CD4-positive, alpha-beta T cell (primary cell): ENCODE data around the gene KLHL40. TPM values are rescaled to one million over a fixed set of nuclear protein-coding genes. Genes with fewer than 3 reads are reported as not detected.

Experiments used
- ATAC-seq: fragments of 200-7000 bp; cut with Tn5 transposase; one replicate; pipeline ENCODE4 v1.10.0; 2022; ENCODE audit warnings: mild to moderate bottlenecking; ENCODE audit not compliant: poor library complexity
- CTCF ChIA-PET: fragments of 350-600 bp; sonication (Branson Sonifier 250); formaldehyde crosslinking; loops from one replicate; lab custom pipeline; 2021; ENCODE audit warnings: antibody characterized with exemption, inconsistent platforms; lab: Charles Lee
- POLR2A ChIA-PET: fragments of 350-600 bp; sonication (Branson Sonifier 250); formaldehyde crosslinking; loops from one replicate; lab custom pipeline; 2021; ENCODE audit warnings: antibody characterized with exemption, inconsistent platforms; lab: Charles Lee
- DNase-seq, 14 experiments: peaks; one replicate each; pipeline ENCODE4 v3.0.0-alpha.2; 2013 to 2020; ENCODE audit warnings: mixed read lengths in 2 of 14
- H3K27ac ChIP-seq, 2 donors: one replicate each; pipeline versions ENCODE4 v1.5.1 to v1.7.0; 2013; ENCODE audit warnings: low read length in 2 of 2, low read depth in 1 of 2, mild to moderate bottlenecking in 1 of 2
- H3K27me3 ChIP-seq, 2 experiments: 1 replicate in 1 of 2; 2 replicates in 1 of 2; pipeline versions ENCODE4 v1.6.1 to v1.7.0; 2013; ENCODE audit warnings: low read length in 2 of 2, control low read depth in 1 of 2, mild to moderate bottlenecking in 1 of 2, moderate library complexity in 1 of 2; ENCODE audit not compliant: insufficient read depth in 2 of 2, control insufficient read depth in 1 of 2
- H3K36me3 ChIP-seq: one replicate; pipeline ENCODE4 v1.6.1; 2013; ENCODE audit warnings: low read length, control low read depth; ENCODE audit not compliant: insufficient read depth
- H3K4me1 ChIP-seq: one replicate; pipeline ENCODE4 v1.6.1; 2013; ENCODE audit warnings: low read length, control low read depth; ENCODE audit not compliant: insufficient read depth
- H3K4me3 ChIP-seq: one replicate; pipeline ENCODE4 v1.5.1; 2013; ENCODE audit warnings: mild to moderate bottlenecking, low read length, moderate library complexity
- H3K9me3 ChIP-seq, 2 experiments: 1 replicate in 1 of 2; 2 replicates in 1 of 2; pipeline versions ENCODE4 v1.6.1 to v1.7.0; 2013; ENCODE audit warnings: low read length in 2 of 2, mild to moderate bottlenecking in 2 of 2, control low read depth in 1 of 2, moderate library complexity in 1 of 2; ENCODE audit not compliant: control insufficient read depth in 1 of 2, insufficient read depth in 1 of 2
- H3K27ac Mint-ChIP-seq: one replicate; pipeline ENCODE4 v1.8.0; 2020; ENCODE audit warnings: mixed read lengths
- H3K27me3 Mint-ChIP-seq: one replicate; pipeline ENCODE4 v1.8.0; 2021; ENCODE audit warnings: mixed read lengths
- H3K36me3 Mint-ChIP-seq: one replicate; pipeline ENCODE4 v1.8.0; 2021; ENCODE audit warnings: low read depth, mixed read lengths
- H3K4me1 Mint-ChIP-seq: one replicate; pipeline ENCODE4 v1.8.0; 2021; ENCODE audit warnings: low read depth, mixed read lengths
- H3K4me3 Mint-ChIP-seq: one replicate; pipeline ENCODE4 v1.8.0; 2020; ENCODE audit warnings: mild to moderate bottlenecking, mixed read lengths
- H3K9me3 Mint-ChIP-seq: one replicate; pipeline ENCODE4 v1.8.0; 2020; ENCODE audit warnings: mixed read lengths
- CTCF ChIP-seq: fragments of 200-600 bp; IDR thresholded peaks from one replicate; pipeline ENCODE4 v1.8.0; 2022; ENCODE audit warnings: antibody characterized with exemption, mild to moderate bottlenecking
- intact Hi-C, 2 experiments: fragments of 100-400 bp; cut with DNase I in 1 of 2; cut with micrococcal nuclease in 1 of 2; formaldehyde crosslinking; loops; one replicate each; pipeline versions ENCODE4 v1.15.1 to v1.9.0; 2023 to 2025; cut with DNase I, micrococcal nuclease
- total RNA-seq, 174 experiments: library from RNA in 2 of 174; stranded (reverse) in 2 of 174; gene quantifications; one replicate each; pipeline ENCODE4 v1.2.3 and lab custom pipeline; 2021 to 2026

The KLHL40 gene
- total RNA-seq, 2 experiments from 2014 or later, result not detected

- CTCF ChIA-PET, result no interaction called here
Measured at GRCh38 chr3:42663581-42664437, 21.5 kb upstream of the KLHL40 start.

GRCh38 chr3:42664438-42664803 is 20.9 kb upstream of the KLHL40 start:
- Histone ChIP-seq H3K27ac (no peak overlapping the region), H3K4me1 (no peaks in the 10 kb centered on the region), H3K9me3 (peaks cover 0 to 10% of the 10 kb centered on the region in 2 experiments), H3K4me3 (no peak overlapping the region), H3K36me3 (no peaks in the 10 kb centered on the region), H3K27me3 (no peaks in the 10 kb centered on the region)
- Mint-ChIP-seq H3K4me3 (no peak overlapping the region), H3K27me3 (no peaks in the 10 kb centered on the region), H3K4me1 (no peaks in the 10 kb centered on the region), H3K9me3 (no peaks in the 10 kb centered on the region), H3K36me3 (no peaks in the 10 kb centered on the region), H3K27ac (no peak overlapping the region)
- ATAC-seq (no peak), DNase-seq (no peak)
- CTCF ChIA-PET, result no interaction called here
- POLR2A ChIA-PET, result no interaction called here
- intact Hi-C loops, result no loop called here
- TF ChIP-seq CTCF, result no peak

More at GRCh38 chr3:42663581-42664437, 21.5 kb upstream of the KLHL40 start:
- H3K4me1 Mint-ChIP-seq, result no peaks in the 10 kb centered on the region
- DNase-seq (peak in 1 of 14 experiments; percentile 24), ATAC-seq (no peak)
- intact Hi-C loops, result no loop called here
- H3K36me3 Mint-ChIP-seq, result no peaks in the 10 kb centered on the region
- Histone ChIP-seq H3K27me3 (no peaks in the 10 kb centered on the region), H3K4me1 (no peaks in the 10 kb centered on the region), H3K9me3 (peaks cover 0 to 10% of the 10 kb centered on the region in 2 experiments), H3K36me3 (no peaks in the 10 kb centered on the region), H3K27ac (no peak overlapping the region), H3K4me3 (no peak overlapping the region)
- TF ChIP-seq CTCF, result no peak
- no peak overlapping the region for H3K27ac Mint-ChIP-seq
- no peak overlapping the region for H3K4me3 Mint-ChIP-seq
- no peaks in the 10 kb centered on the region for H3K9me3 Mint-ChIP-seq
- no peaks in the 10 kb centered on the region for H3K27me3 Mint-ChIP-seq
- POLR2A ChIA-PET, result no interaction called here

GRCh38 chr3:42665050-42665878 is 20.1 kb upstream of the KLHL40 start:
- Mint-ChIP-seq H3K4me3 (no peak overlapping the region), H3K36me3 (no peaks in the 10 kb centered on the region), H3K27me3 (no peaks in the 10 kb centered on the region), H3K4me1 (no peaks in the 10 kb centered on the region), H3K9me3 (no peaks in the 10 kb centered on the region), H3K27ac (no peak overlapping the region)
- Histone ChIP-seq H3K4me3 (no peak overlapping the region), H3K4me1 (no peaks in the 10 kb centered on the region), H3K9me3 (peaks cover 0 to 10% of the 10 kb centered on the region in 2 experiments), H3K27me3 (no peaks in the 10 kb centered on the region), H3K36me3 (no peaks in the 10 kb centered on the region), H3K27ac (no peak overlapping the region)
- DNase-seq (peak in 1 of 14 experiments; percentile 30), ATAC-seq (no peak)
- no peak for TF ChIP-seq CTCF
- CTCF ChIA-PET, result no interaction called here
- POLR2A ChIA-PET, result no interaction called here
- intact Hi-C loops, result no loop called here
